CMK (cell line): ENCODE results near the gene ADH5.
"Not testable (repeated sequence)": the region's sequence is repeated elsewhere in the genome, so short reads cannot be mapped to it uniquely, and the experiment has no call there.

Experiments
- DNase-seq: peaks from one replicate; pipeline ENCODE4 v3.0.0-alpha.2; 2010; ENCODE audit warnings: low read depth

The ADH5 gene

DNA sequence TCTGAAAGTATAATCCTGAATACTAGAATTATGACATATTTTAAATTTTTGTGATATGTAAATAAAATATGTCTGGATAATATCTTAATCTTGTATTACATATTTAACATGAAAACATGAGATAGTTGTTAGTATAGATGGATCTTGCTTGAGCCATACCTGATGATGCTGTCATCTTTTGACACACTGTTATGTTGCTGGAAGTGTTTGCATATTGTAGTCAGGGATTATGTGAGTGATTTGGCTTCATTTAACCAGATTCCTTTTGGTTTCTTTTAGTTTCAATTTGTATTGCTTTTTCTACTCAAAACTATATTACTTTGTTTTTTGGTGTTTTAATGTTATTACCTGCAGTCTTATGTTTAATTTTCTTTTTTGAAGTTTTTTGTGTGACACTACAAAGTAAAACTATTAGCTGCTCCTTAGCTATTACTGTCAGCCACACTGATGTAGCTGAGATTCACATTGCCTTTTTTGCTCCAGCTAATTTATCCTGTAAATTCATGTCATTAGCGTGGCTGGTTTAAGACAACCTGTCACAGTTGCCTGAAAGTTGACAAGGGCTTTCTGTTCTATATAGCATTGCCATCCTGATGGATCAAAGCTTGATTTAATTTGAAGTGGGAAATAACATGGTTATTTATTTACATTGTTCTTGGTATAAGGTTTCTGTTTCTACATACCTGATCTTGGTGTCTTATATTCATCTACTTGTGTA is 59.4 kb downstream of the ADH5 start:
- DNase-seq = no peak

DNA sequence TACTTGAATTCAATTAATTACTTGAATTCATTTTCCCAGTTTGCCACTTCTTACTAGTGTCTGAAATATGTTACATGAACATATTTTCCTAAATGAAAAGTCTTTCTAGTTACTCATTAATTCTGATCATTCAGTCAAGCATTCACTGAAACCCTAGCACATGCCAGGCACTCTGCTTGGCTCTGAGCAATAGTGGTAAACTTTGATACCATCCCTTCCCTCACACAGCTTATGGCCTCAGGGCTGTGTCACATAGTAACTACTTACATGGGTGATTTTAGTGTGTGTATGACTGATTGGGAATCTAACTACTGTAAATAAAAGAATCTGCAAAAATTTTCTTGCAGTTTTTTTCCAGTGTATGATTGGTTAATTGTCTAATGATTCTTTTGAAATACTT is 60.4 kb downstream of the ADH5 start:
- no peak for DNase-seq

DNA sequence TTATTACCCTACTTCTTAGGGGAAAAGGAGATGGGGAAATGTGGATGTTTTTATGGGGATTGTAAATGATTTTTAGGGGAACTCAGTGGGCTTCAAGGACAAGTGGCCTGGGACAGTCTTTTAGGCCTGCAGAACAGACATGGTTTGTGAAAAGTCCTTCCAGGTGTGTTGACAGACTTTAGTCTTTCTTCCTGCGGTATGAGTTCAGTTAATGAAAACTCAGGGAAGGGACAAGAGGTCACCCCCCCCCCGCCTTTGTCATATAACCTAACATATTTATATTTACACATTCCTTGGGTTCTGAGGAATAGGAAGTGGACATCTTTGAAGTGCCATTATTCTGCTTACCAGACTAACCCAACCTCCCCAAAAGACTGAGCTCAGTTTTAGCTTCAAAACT is 61.3 kb downstream of the ADH5 start:
- no peak for DNase-seq

DNA sequence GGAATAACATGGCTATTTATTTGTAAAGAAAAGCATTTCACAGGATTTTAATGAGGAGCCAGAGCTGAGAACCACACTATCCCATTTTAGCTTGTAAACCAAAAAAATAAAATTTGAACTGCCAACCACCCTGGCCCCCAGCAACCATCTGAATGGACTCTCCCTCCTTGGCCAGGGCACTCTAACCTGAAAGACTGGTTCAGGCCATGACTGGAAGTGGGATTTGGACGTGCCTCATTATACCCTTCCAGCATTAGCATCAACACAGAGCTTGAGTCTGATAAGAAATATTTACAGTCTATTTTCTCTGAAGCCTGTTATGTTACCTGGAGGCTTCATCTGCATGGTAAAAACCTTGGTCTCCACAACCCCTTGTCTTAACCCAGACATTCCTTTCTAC is 63.1 kb downstream of the ADH5 start:
- no peak for DNase-seq

DNA sequence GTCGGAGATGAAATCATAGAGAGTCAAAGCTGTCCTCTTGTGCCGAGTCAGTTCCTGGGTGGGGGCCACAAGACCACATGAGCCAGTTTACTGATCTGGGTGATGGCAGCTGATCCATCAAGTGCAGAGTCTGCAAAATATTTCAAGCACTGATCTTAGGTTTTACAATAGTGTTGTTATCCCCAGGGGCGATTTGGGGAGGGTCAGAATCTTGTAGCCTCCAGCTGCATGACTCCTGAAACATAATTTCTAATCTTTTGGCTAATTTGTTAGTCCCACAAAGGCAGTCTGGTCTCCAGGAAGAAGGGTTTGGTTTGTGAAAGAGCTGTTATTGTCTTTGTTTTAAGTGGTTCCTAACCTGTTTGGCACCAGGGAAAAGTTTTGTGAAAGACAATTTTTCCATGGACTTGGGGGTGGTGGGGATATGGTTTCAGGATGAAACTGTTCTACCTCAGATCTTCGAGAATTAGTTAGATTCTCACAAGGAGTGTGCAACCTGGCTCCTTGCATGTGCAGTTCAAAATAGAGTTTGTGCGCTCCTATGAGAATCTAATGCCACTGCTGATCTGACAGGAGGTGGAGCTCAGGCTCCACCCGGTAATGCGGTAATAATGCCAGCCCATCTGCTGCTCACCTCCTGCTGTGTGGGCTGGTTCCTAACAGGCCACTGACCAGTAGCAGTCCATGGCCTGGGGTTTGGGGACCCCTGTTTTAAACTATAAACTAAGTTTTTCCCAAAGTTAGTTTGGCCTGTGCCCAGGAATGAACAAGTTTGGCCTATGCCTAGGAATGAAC is 63.9 kb downstream of the ADH5 start:
- DNase-seq = no peak

DNA sequence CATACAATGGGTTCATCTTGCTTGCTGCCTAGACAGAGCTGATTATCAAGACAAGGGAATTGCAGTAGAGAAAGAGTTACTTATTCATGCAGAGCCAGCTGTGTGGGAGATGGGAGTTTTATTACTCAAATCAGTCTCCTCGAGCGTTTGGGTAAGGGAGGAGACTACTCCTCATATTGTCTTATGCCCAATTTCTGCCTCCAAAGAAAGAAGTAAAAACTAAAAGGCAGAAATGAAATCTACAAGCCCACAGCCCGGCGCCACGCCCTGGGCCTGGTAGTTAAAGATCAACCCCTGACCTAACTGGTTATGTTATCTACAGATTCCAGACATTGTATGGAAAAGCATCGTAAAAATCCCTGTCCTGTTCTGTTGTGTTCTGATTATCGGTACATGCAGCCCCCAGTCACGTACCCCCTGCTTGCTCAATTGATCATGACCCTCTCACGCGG is 64.8 kb downstream of the ADH5 start:
- not testable (repeated sequence) for DNase-seq

DNA sequence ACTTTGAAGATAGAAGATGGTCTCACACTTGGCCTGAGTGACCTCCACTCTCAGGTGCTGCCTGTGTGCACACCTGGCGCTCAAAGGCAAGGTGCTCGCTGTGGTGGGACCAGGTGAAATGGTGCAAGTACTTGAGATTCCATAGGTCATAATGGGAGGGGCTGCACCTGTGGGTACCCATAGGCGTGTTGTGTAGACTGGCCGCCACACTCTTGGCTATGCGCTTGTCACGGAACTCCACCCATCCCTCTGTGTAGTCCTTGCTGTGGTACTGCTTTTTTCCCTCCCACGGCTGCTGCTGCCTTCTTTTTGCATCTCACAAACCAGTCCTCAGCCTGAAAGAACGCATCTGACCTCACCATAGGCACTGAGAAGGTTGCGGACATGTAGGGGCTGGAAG is 66.0 kb downstream of the ADH5 start:
- DNase-seq = no peak

DNA sequence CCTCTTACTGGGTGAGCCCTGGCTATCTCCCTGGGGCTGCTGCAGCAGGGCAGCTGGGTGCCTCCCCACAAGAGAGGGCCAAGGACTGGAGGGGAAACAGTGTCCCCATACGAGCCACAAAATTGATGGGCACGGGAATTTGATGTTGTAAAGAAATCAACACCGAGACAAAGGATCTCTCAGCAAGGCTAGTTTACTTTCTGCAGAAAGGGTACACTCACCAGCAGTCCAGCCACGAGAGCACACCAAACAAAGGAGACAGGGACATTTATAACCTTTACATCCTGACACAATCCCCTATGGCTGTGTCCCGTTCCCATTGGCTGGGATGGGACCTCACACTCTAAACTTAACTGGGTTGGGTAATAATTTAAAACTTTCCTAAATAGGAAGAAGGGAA is 67.2 kb downstream of the ADH5 start:
- no peak for DNase-seq
